Right ventricle myocardium inferior (tissue), 1 donor: Measurements from ENCODE around the gene P2RX3. TPM values are rescaled to one million over a fixed set of nuclear protein-coding genes. Genes with fewer than 3 reads are reported as not detected.
"Not testable (repeated sequence)": the region's sequence is repeated elsewhere in the genome, so short reads cannot be mapped to it uniquely, and the experiment has no call there.

Source experiments
- ATAC-seq: fragments of 200-7000 bp; cut with Tn5 transposase; one replicate; pipeline ENCODE4 v1.9.1; 2020; ENCODE audit warnings: mild to moderate bottlenecking, moderate library complexity
- DNase-seq: peaks from one replicate; pipeline ENCODE4 v3.0.0; 2021; ENCODE audit errors: missing footprints
- intact Hi-C: fragments of 100-400 bp; cut with DNase I; formaldehyde crosslinking; loops from one replicate; pipeline ENCODE4 v1.11.0; 2022
- total RNA-seq: library from RNA; stranded (reverse); fragmentation: NEBNext Ultra II Directional; extraction: Animal tissue kit (Norgen Biotek cat#: 25700); gene quantifications from one replicate; pipeline ENCODE4 v1.2.1, GENCODE V29; 2021
- donor health status: DM: no; HTN: yes; CAD: no; lungs with severe emphysema.

Gene P2RX3
- total RNA-seq, 1 donor from 2014 or later, result 3.2 TPM

- DNase-seq (no peak), ATAC-seq (no peak)
- intact Hi-C loops, result loop anchor here (10.0 kb wide), 1 partner anchor 515 kb away; no protein-coding TSS in a partner anchor
Observed at GRCh38 chr11:57359396-57359795, 21.2 kb downstream of the P2RX3 start.

- intact Hi-C loops, result loop anchor here (10.0 kb wide), 1 partner anchor 515 kb away; no protein-coding TSS in a partner anchor
- no peak for DNase-seq
- ATAC-seq, result no peak
Observed at GRCh38 chr11:57359896-57360690, 21.9 kb downstream of the P2RX3 start.

GRCh38 chr11:57360991-57361390 is 22.8 kb downstream of the P2RX3 start:
- no peak for DNase-seq
- ATAC-seq, result no peak
- intact Hi-C loops, result no loop called here

- DNase-seq, intact Hi-C loops, ATAC-seq: not testable (repeated sequence)
Observed at GRCh38 chr11:57361420-57361819, 23.3 kb downstream of the P2RX3 start.

GRCh38 chr11:57361926-57362325 is 23.8 kb downstream of the P2RX3 start:
- no peak for ATAC-seq
- DNase-seq, result no peak
- intact Hi-C loops, result no loop called here

- DNase-seq (no peak), ATAC-seq (no peak)
- intact Hi-C loops, result no loop called here
Observed at GRCh38 chr11:57363131-57364080, 25.3 kb downstream of the P2RX3 start.

- intact Hi-C loops, result no loop called here
- ATAC-seq (no peak), DNase-seq (no peak)
Observed at GRCh38 chr11:57364851-57365660, 26.9 kb downstream of the P2RX3 start.

- intact Hi-C loops, result no loop called here
- no peak for DNase-seq
Observed at GRCh38 chr11:57368106-57368844, 30.1 kb downstream of the P2RX3 start.

GRCh38 chr11:57368845-57369232 is 30.7 kb downstream of the P2RX3 start:
- intact Hi-C loops, result no loop called here
- ATAC-seq (no peak), DNase-seq (no peak)

More at GRCh38 chr11:57368106-57368844, 30.1 kb downstream of the P2RX3 start:
- no peak for ATAC-seq

GRCh38 chr11:57370251-57370650 is 32.1 kb downstream of the P2RX3 start:
- ATAC-seq (no peak), DNase-seq (no peak)
- intact Hi-C loops, result no loop called here

GRCh38 chr11:57370941-57371340 is 32.8 kb downstream of the P2RX3 start:
- intact Hi-C loops, result no loop called here
- DNase-seq, result no peak
- ATAC-seq, result no peak

GRCh38 chr11:57373146-57373545 is 35.0 kb downstream of the P2RX3 start:
- DNase-seq (no peak), ATAC-seq (no peak)
- intact Hi-C loops, result no loop called here

- DNase-seq, result no peak
- ATAC-seq, result no peak
- intact Hi-C loops, result no loop called here
Observed at GRCh38 chr11:57374966-57375365, 36.8 kb downstream of the P2RX3 start.

- ATAC-seq (no peak), DNase-seq (no peak)
- intact Hi-C loops, result no loop called here
Observed at GRCh38 chr11:57375490-57375889, 37.3 kb downstream of the P2RX3 start.

- DNase-seq (no peak), ATAC-seq (no peak)
- intact Hi-C loops, result no loop called here
Observed at GRCh38 chr11:57376095-57377090, 38.2 kb downstream of the P2RX3 start.

GRCh38 chr11:57377107-57377506 is 39.0 kb downstream of the P2RX3 start:
- no peak for DNase-seq
- intact Hi-C loops, result no loop called here
- no peak for ATAC-seq

GRCh38 chr11:57378186-57378585 is 40.0 kb downstream of the P2RX3 start:
- DNase-seq, result no peak
- intact Hi-C loops, result no loop called here
- no peak for ATAC-seq
